Erythroblast (primary cell): Measurements from ENCODE around the gene PICALM.

ENCODE experiments used
- GATA1 ChIP-seq: IDR thresholded peaks from 2 replicates; pipeline ENCODE4 v1.6.1; 2011; ENCODE audit warnings: low read depth, mild to moderate bottlenecking, control low read depth, low read length, moderate library complexity
- POLR2A ChIP-seq: IDR thresholded peaks from 2 replicates; pipeline ENCODE4 v1.6.1; 2011; ENCODE audit warnings: mild to moderate bottlenecking, low read length

DNA sequence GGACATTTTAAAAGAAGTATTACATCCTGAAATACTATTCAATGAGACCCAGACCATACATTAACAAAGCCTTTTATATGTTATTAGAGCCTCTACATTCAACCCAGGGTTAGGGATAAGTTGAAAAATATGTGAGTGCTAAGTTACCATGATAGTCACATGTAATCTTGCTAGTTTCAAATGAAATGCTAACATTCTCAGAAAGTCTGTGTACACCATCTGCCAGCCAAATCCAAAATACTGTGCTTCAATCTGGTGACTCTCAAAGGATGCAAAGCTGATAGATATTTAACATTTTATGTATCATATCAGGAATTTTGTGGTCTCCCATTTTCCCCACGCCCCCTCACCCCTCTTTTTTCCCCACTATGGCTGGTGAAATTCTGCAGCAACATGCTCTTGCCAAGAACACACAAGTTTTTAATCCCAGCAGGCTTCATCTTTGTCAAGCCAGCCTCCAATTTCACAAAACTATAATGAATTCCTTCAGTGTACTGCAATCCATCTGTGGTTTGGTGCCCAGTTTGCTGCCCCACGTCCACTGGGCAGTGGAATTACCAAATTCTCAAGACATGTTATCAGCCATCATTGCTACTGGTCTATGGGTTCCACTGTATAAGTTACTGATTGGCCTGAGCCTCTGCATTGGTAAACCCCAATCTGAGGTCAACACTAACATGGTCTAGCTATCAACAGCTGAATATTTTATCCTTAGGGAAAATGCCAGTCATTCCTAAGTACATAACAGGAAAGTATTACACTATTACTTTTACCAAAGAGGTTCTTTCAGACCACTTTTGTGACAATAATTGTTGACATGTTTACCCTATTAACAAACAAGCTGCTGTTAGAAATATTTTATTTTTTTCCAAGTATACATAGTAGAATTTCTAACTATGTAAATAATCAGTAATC, 1.5 kb upstream of the PICALM start:
- TF ChIP-seq POLR2A (no peak), GATA1 (no peak)
